CD4-positive, CD25-positive, alpha-beta regulatory T cell (primary cell): Measurements from ENCODE around the gene HYAL2. TPM values are rescaled to one million over a fixed set of nuclear protein-coding genes. Genes with fewer than 3 reads are reported as not detected.
A peak's percentile ranks its signal among the peaks of the same experiment; 100 is the strongest.

ENCODE experiments used
- ATAC-seq, 2 donors: fragments of 150-1000 bp; cut with Tn5 transposase; one replicate each; pipeline ENCODE4 v1.10.0; 2021; ENCODE audit warnings: low read depth in 2 of 2, moderate number of reproducible peaks in 2 of 2, moderate library complexity in 1 of 2
- DNase-seq, 3 donors: peaks; one replicate each; pipeline versions ENCODE4 v3.0.0 to v3.0.0-alpha.2; 2012 to 2022; ENCODE audit warnings: mixed read lengths in 1 of 3
- H3K27ac ChIP-seq: one replicate; pipeline ENCODE4 v1.7.0; 2013; ENCODE audit warnings: mild to moderate bottlenecking, low read length; ENCODE audit not compliant: insufficient read depth, poor library complexity, severe bottlenecking
- H3K27me3 ChIP-seq: one replicate; pipeline ENCODE4 v1.7.0; 2013; ENCODE audit warnings: low read length; ENCODE audit not compliant: control insufficient read depth, insufficient read depth
- H3K36me3 ChIP-seq: one replicate; pipeline ENCODE4 v1.7.0; 2013; ENCODE audit warnings: mild to moderate bottlenecking, low read length, moderate library complexity; ENCODE audit not compliant: control insufficient read depth, insufficient read depth
- H3K4me1 ChIP-seq: 2 replicates; pipeline ENCODE4 v1.7.0; 2013; ENCODE audit warnings: mild to moderate bottlenecking, low read length; ENCODE audit not compliant: insufficient read depth, control insufficient read depth, poor library complexity, severe bottlenecking
- H3K4me3 ChIP-seq: one replicate; pipeline ENCODE4 v1.7.0; 2013; ENCODE audit warnings: low read depth, mild to moderate bottlenecking, low read length, moderate library complexity
- H3K9me3 ChIP-seq, 2 experiments: 1 replicate in 1 of 2; 2 replicates in 1 of 2; pipeline ENCODE4 v1.7.0; 2013; ENCODE audit warnings: low read length in 2 of 2, mild to moderate bottlenecking in 1 of 2, moderate library complexity in 1 of 2; ENCODE audit not compliant: control insufficient read depth in 2 of 2
- H3K27ac Mint-ChIP-seq, 3 donors: one replicate each; pipeline ENCODE4 v1.8.0; 2020 to 2022; ENCODE audit warnings: mild to moderate bottlenecking in 3 of 3, mixed read lengths in 3 of 3, moderate library complexity in 2 of 3
- H3K27me3 Mint-ChIP-seq: one replicate; pipeline ENCODE4 v1.8.0; 2022; ENCODE audit warnings: mild to moderate bottlenecking, mixed read lengths
- H3K36me3 Mint-ChIP-seq: one replicate; pipeline ENCODE4 v1.8.0; 2020; ENCODE audit warnings: mixed read lengths
- H3K4me1 Mint-ChIP-seq, 4 donors: one replicate each; pipeline ENCODE4 v1.8.0; 2020 to 2022; ENCODE audit warnings: mixed read lengths in 4 of 4, mild to moderate bottlenecking in 1 of 4
- H3K4me3 Mint-ChIP-seq, 4 donors: one replicate each; pipeline ENCODE4 v1.8.0; 2020 to 2022; ENCODE audit warnings: mild to moderate bottlenecking in 4 of 4, mixed read lengths in 4 of 4, moderate library complexity in 3 of 4
- H3K9me3 Mint-ChIP-seq, 7 donors: one replicate each; pipeline ENCODE4 v1.8.0; 2020 to 2022; ENCODE audit warnings: mixed read lengths in 7 of 7, mild to moderate bottlenecking in 3 of 7, moderate library complexity in 2 of 7
- polyA plus RNA-seq, 4 donors: library from polyadenylated mRNA; unstranded; fragments of 300-500 nt; fragmentation: Illumina TruSeq; gene quantifications; one replicate each; pipeline ENCODE4 v1.2.3, GENCODE V29; 2021
- total RNA-seq: library from RNA; stranded (reverse); gene quantifications from one replicate; pipeline ENCODE4 v1.2.3, GENCODE V29; 2022

HYAL2 gene
- total and polyA plus RNA-seq, 5 donors from 2014 or later = 1.5 to 6.5 (median 4.8) TPM

GRCh38 chr3:50347187-50347813 is 24.8 kb upstream of the HYAL2 start:
- Mint-ChIP-seq H3K4me3 (peak overlapping the region; percentile 53 to 89 (median 61)), H3K36me3 (peaks cover 4% of the 10 kb centered on the region), H3K4me1 (peaks cover 5 to 84% (median 38%) of the 10 kb centered on the region in 4 donors), H3K27ac (peak overlapping the region; percentile 56 to 79 (median 69)), H3K27me3 (no peaks in the 10 kb centered on the region), H3K9me3 (no peaks in the 10 kb centered on the region)
- peak; percentile 73 to 88 (median 82) for DNase-seq
- Histone ChIP-seq H3K27me3 (no peaks in the 10 kb centered on the region), H3K27ac (peak overlapping the region; percentile 60), H3K4me3 (no peak overlapping the region), H3K9me3 (no peaks in the 10 kb centered on the region), H3K4me1 (peaks cover 52% of the 10 kb centered on the region), H3K36me3 (peaks cover 13% of the 10 kb centered on the region)
- peak; percentile 24 to 26 for ATAC-seq

- H3K9me3 ChIP-seq = no peaks in the 10 kb centered on the region
- H3K4me1 ChIP-seq = peaks cover 54% of the 10 kb centered on the region
- no peaks in the 10 kb centered on the region for H3K27me3 Mint-ChIP-seq
- H3K4me3 Mint-ChIP-seq = peak within 1 kb of the TSS; percentile 27 to 89 (median 70)
- peak within 1 kb of the TSS; percentile 23 to 89 (median 62) for H3K27ac Mint-ChIP-seq
- ATAC-seq (peak in 1 of 2 donors; percentile 22), DNase-seq (peak; percentile 72 to 77 (median 74))
- peaks cover 13% of the 10 kb centered on the region for H3K36me3 ChIP-seq
- H3K4me3 ChIP-seq = peak within 1 kb of the TSS; percentile 37
- no peaks in the 10 kb centered on the region for H3K27me3 ChIP-seq
- peaks cover 5 to 79% (median 38%) of the 10 kb centered on the region in 4 donors for H3K4me1 Mint-ChIP-seq
- H3K27ac ChIP-seq = no peak within 1 kb of the TSS
- H3K36me3 Mint-ChIP-seq = peaks cover 4% of the 10 kb centered on the region
- H3K9me3 Mint-ChIP-seq = no peaks in the 10 kb centered on the region
Measured at GRCh38 chr3:50345586-50346234, 23.2 kb upstream of the HYAL2 start, which contains the start of gene ZMYND10. ZMYND10 (minus strand) TSS chr3:50345732; CDS start chr3:50345579, 153 bp downstream.

- no peaks in the 10 kb centered on the region for H3K9me3 Mint-ChIP-seq
Measured at GRCh38 chr3:50345008-50345407, 22.5 kb upstream of the HYAL2 start.

GRCh38 chr3:50342813-50343633 is 20.5 kb upstream of the HYAL2 start:
- peaks cover 4% of the 10 kb centered on the region for H3K36me3 ChIP-seq
- Mint-ChIP-seq H3K27ac (peak overlapping the region in 1 of 3 donors; percentile 89), H3K9me3 (peaks cover 0 to 2% (median 0%) of the 10 kb centered on the region in 7 donors), H3K4me3 (peak overlapping the region in 2 of 4 donors; percentile 92 to 94), H3K36me3 (peaks cover 3% of the 10 kb centered on the region), H3K4me1 (peaks cover 16 to 75% (median 36%) of the 10 kb centered on the region in 4 donors), H3K27me3 (no peaks in the 10 kb centered on the region)
- peaks cover 64% of the 10 kb centered on the region for H3K4me1 ChIP-seq
- DNase-seq (no peak), ATAC-seq (no peak)
- no peak overlapping the region for H3K27ac ChIP-seq
- H3K4me3 ChIP-seq = no peak overlapping the region
- no peaks in the 10 kb centered on the region for H3K9me3 ChIP-seq
- no peaks in the 10 kb centered on the region for H3K27me3 ChIP-seq

More at GRCh38 chr3:50345008-50345407, 22.5 kb upstream of the HYAL2 start:
- Histone ChIP-seq H3K4me3 (no peak overlapping the region), H3K36me3 (peaks cover 13% of the 10 kb centered on the region), H3K9me3 (no peaks in the 10 kb centered on the region), H3K27me3 (no peaks in the 10 kb centered on the region), H3K4me1 (peaks cover 56% of the 10 kb centered on the region), H3K27ac (no peak overlapping the region)
- DNase-seq = no peak
- H3K4me3 Mint-ChIP-seq = no peak overlapping the region
- peaks cover 5 to 75% (median 33%) of the 10 kb centered on the region in 4 donors for H3K4me1 Mint-ChIP-seq
- peak overlapping the region in 1 of 3 donors; percentile 63 for H3K27ac Mint-ChIP-seq
- no peak for ATAC-seq
- no peaks in the 10 kb centered on the region for H3K27me3 Mint-ChIP-seq
- H3K36me3 Mint-ChIP-seq = peaks cover 4% of the 10 kb centered on the region

- H3K27me3 ChIP-seq = no peaks in the 10 kb centered on the region
- Mint-ChIP-seq H3K36me3 (no peaks in the 10 kb centered on the region), H3K9me3 (peaks cover 0 to 3% (median 0%) of the 10 kb centered on the region in 7 donors), H3K4me1 (peaks cover 12 to 73% (median 33%) of the 10 kb centered on the region in 4 donors), H3K27ac (peak overlapping the region in 2 of 3 donors; percentile 82 to 89), H3K27me3 (no peaks in the 10 kb centered on the region), H3K4me3 (peak overlapping the region; percentile 79 to 94 (median 87))
- H3K27ac ChIP-seq = peak overlapping the region; percentile 81
- no peaks in the 10 kb centered on the region for H3K36me3 ChIP-seq
- no peaks in the 10 kb centered on the region for H3K9me3 ChIP-seq
- H3K4me3 ChIP-seq = no peak overlapping the region
- peaks cover 66% of the 10 kb centered on the region for H3K4me1 ChIP-seq
- no peak for DNase-seq
- ATAC-seq = no peak
Measured at GRCh38 chr3:50341996-50342650, 19.6 kb upstream of the HYAL2 start.

GRCh38 chr3:50341537-50341936 is 19.0 kb upstream of the HYAL2 start:
- ATAC-seq (no peak), DNase-seq (no peak)
- H3K36me3 Mint-ChIP-seq = no peaks in the 10 kb centered on the region
- H3K4me1 Mint-ChIP-seq = peaks cover 14 to 70% (median 33%) of the 10 kb centered on the region in 4 donors
- peaks cover 65% of the 10 kb centered on the region for H3K4me1 ChIP-seq
- no peaks in the 10 kb centered on the region for H3K9me3 ChIP-seq
- peak overlapping the region; percentile 83 to 93 (median 86) for H3K27ac Mint-ChIP-seq
- peaks cover 0 to 3% (median 0%) of the 10 kb centered on the region in 7 donors for H3K9me3 Mint-ChIP-seq
- H3K27me3 Mint-ChIP-seq = no peaks in the 10 kb centered on the region
- no peaks in the 10 kb centered on the region for H3K36me3 ChIP-seq
- peak overlapping the region; percentile 82 to 97 (median 90) for H3K4me3 Mint-ChIP-seq
- no peak overlapping the region for H3K4me3 ChIP-seq
- H3K27me3 ChIP-seq = no peaks in the 10 kb centered on the region
- peak overlapping the region; percentile 81 for H3K27ac ChIP-seq
